Measurements from ENCODE around the gene PRG3. TPM values are rescaled to one million over a fixed set of nuclear protein-coding genes. Genes with fewer than 3 reads are reported as not detected.

The PRG3 gene
- not detected in 2 replicates for total RNA-seq

GRCh38 chr11:57380975-57381374 is at the start of gene PRG3:
Gene PRG3, minus strand, starts transcription at chr11:57381150. Its CDS starts 442 bp downstream, at chr11:57380708.
- Mint-ChIP-seq H3K36me3 (ENCODE audit: low read depth) (no peaks in the 10 kb centered on the region), H3K4me1 (ENCODE audit: low read depth) (no peaks in the 10 kb centered on the region), H3K27ac (no peak within 1 kb of the TSS), H3K9me3 (no peaks in the 10 kb centered on the region), H3K27me3 (ENCODE audit: low read depth) (peaks cover 2% of the 10 kb centered on the region), H3K4me3 (ENCODE audit: low read depth) (no peak within 1 kb of the TSS)
- intact Hi-C loops (cut with micrococcal nuclease), result no loop called here
- DNase-seq (ENCODE audit: low spot score), result no peak

- Mint-ChIP-seq H3K4me1 (ENCODE audit: low read depth) (peaks cover 25% of the 10 kb centered on the region), H3K9me3 (no peaks in the 10 kb centered on the region), H3K36me3 (ENCODE audit: low read depth) (peaks cover 18% of the 10 kb centered on the region), H3K27me3 (ENCODE audit: low read depth) (peaks cover 3% of the 10 kb centered on the region), H3K27ac (no peak overlapping the region), H3K4me3 (ENCODE audit: low read depth) (no peak overlapping the region)
- no peak for DNase-seq (ENCODE audit: low spot score)
- intact Hi-C loops (cut with micrococcal nuclease), result loop anchor here (5.0 to 10.0 kb wide), 3 partner anchors 93 to 237 kb away; partner anchors contain the start of genes P2RX3, SSRP1, YPEL4 and ZDHHC5
Measured at GRCh38 chr11:57429946-57430345, 49.0 kb upstream of the PRG3 start.

GRCh38 chr11:57428643-57429042 is 47.7 kb upstream of the PRG3 start:
- DNase-seq (ENCODE audit: low spot score), result no peak
- H3K9me3 Mint-ChIP-seq, result no peaks in the 10 kb centered on the region
- no peak overlapping the region for H3K27ac Mint-ChIP-seq
- intact Hi-C loops (cut with micrococcal nuclease), result loop anchor here (5.0 to 10.0 kb wide), 3 partner anchors 91 to 239 kb away; partner anchors contain the start of genes P2RX3, SSRP1, YPEL4 and ZDHHC5
- H3K4me3 Mint-ChIP-seq (ENCODE audit: low read depth), result no peak overlapping the region
- peaks cover 3% of the 10 kb centered on the region for H3K27me3 Mint-ChIP-seq (ENCODE audit: low read depth)
- H3K36me3 Mint-ChIP-seq (ENCODE audit: low read depth), result peaks cover 31% of the 10 kb centered on the region
- H3K4me1 Mint-ChIP-seq (ENCODE audit: low read depth), result peaks cover 38% of the 10 kb centered on the region

GRCh38 chr11:57427727-57428082 is 46.8 kb upstream of the PRG3 start:
- H3K9me3 Mint-ChIP-seq, result no peaks in the 10 kb centered on the region
- peaks cover 3% of the 10 kb centered on the region for H3K27me3 Mint-ChIP-seq (ENCODE audit: low read depth)
- H3K4me3 Mint-ChIP-seq (ENCODE audit: low read depth), result peak overlapping the region; percentile 91
- H3K4me1 Mint-ChIP-seq (ENCODE audit: low read depth), result peaks cover 42% of the 10 kb centered on the region
- H3K36me3 Mint-ChIP-seq (ENCODE audit: low read depth), result peaks cover 40% of the 10 kb centered on the region
- no peak for DNase-seq (ENCODE audit: low spot score)
- intact Hi-C loops (cut with micrococcal nuclease), result loop anchor here (5.0 to 10.0 kb wide), 3 partner anchors 90 to 240 kb away; partner anchors contain the start of genes P2RX3, SSRP1, YPEL4 and ZDHHC5
- H3K27ac Mint-ChIP-seq, result peak overlapping the region; percentile 64

GRCh38 chr11:57426929-57427726 is 46.2 kb upstream of the PRG3 start, which contains the start of gene SLC43A3:
Gene SLC43A3, minus strand, starts transcription at chr11:57427121. Its CDS starts 949 bp downstream, at chr11:57426172.
- peak within 1 kb of the TSS; percentile 91 for H3K4me3 Mint-ChIP-seq (ENCODE audit: low read depth)
- no peaks in the 10 kb centered on the region for H3K9me3 Mint-ChIP-seq
- peaks cover 3% of the 10 kb centered on the region for H3K27me3 Mint-ChIP-seq (ENCODE audit: low read depth)
- peaks cover 46% of the 10 kb centered on the region for H3K36me3 Mint-ChIP-seq (ENCODE audit: low read depth)
- intact Hi-C loops (cut with micrococcal nuclease), result loop anchor here (5.0 to 10.0 kb wide), 3 partner anchors 90 to 240 kb away; partner anchors contain the start of genes P2RX3, SSRP1, YPEL4 and ZDHHC5
- DNase-seq (ENCODE audit: low spot score), result peak; percentile 66
- H3K27ac Mint-ChIP-seq, result peak within 1 kb of the TSS; percentile 64
- H3K4me1 Mint-ChIP-seq (ENCODE audit: low read depth), result peaks cover 44% of the 10 kb centered on the region

GRCh38 chr11:57426439-57426928 is 45.5 kb upstream of the PRG3 start:
- Mint-ChIP-seq H3K9me3 (no peaks in the 10 kb centered on the region), H3K27ac (peak overlapping the region; percentile 64), H3K27me3 (ENCODE audit: low read depth) (peaks cover 3% of the 10 kb centered on the region), H3K36me3 (ENCODE audit: low read depth) (peaks cover 52% of the 10 kb centered on the region), H3K4me1 (ENCODE audit: low read depth) (peaks cover 47% of the 10 kb centered on the region), H3K4me3 (ENCODE audit: low read depth) (peak overlapping the region; percentile 91)
- intact Hi-C loops (cut with micrococcal nuclease), result loop anchor here (5.0 to 10.0 kb wide), 3 partner anchors 89 to 241 kb away; partner anchors contain the start of genes P2RX3, SSRP1, YPEL4 and ZDHHC5
- DNase-seq (ENCODE audit: low spot score), result no peak

- Mint-ChIP-seq H3K27ac (peak overlapping the region; percentile 64), H3K36me3 (ENCODE audit: low read depth) (peaks cover 59% of the 10 kb centered on the region), H3K4me3 (ENCODE audit: low read depth) (peak overlapping the region; percentile 91), H3K9me3 (no peaks in the 10 kb centered on the region), H3K4me1 (ENCODE audit: low read depth) (peaks cover 50% of the 10 kb centered on the region), H3K27me3 (ENCODE audit: low read depth) (peaks cover 3% of the 10 kb centered on the region)
- intact Hi-C loops (cut with micrococcal nuclease), result loop anchor here (1.0 to 10.0 kb wide), 8 partner anchors 20 to 1153 kb away; partner anchors contain the start of genes P2RX3, SELENOH, SSRP1 and TIMM10
- no peak for DNase-seq (ENCODE audit: low spot score)
Measured at GRCh38 chr11:57425565-57426438, 44.9 kb upstream of the PRG3 start.

GRCh38 chr11:57424792-57425564 is 44.0 kb upstream of the PRG3 start:
- peaks cover 58% of the 10 kb centered on the region for H3K4me1 Mint-ChIP-seq (ENCODE audit: low read depth)
- peaks cover 67% of the 10 kb centered on the region for H3K36me3 Mint-ChIP-seq (ENCODE audit: low read depth)
- intact Hi-C loops (cut with micrococcal nuclease), result loop anchor here (1.0 to 10.0 kb wide), 8 partner anchors 19 to 1154 kb away; partner anchors contain the start of genes P2RX3, SELENOH, SSRP1 and TIMM10
- H3K9me3 Mint-ChIP-seq, result no peaks in the 10 kb centered on the region
- peak; percentile 76 for DNase-seq (ENCODE audit: low spot score)
- H3K4me3 Mint-ChIP-seq (ENCODE audit: low read depth), result peak overlapping the region; percentile 91
- peak overlapping the region; percentile 64 for H3K27ac Mint-ChIP-seq
- peaks cover 3% of the 10 kb centered on the region for H3K27me3 Mint-ChIP-seq (ENCODE audit: low read depth)

- no peak for DNase-seq (ENCODE audit: low spot score)
- H3K27ac Mint-ChIP-seq, result peak overlapping the region; percentile 64
- peak overlapping the region; percentile 91 for H3K4me3 Mint-ChIP-seq (ENCODE audit: low read depth)
- intact Hi-C loops (cut with micrococcal nuclease), result loop anchor here (10.0 kb wide), 1 partner anchor 221 kb away; the partner anchor contains the start of gene YPEL4
- no peaks in the 10 kb centered on the region for H3K9me3 Mint-ChIP-seq
- peaks cover 58% of the 10 kb centered on the region for H3K4me1 Mint-ChIP-seq (ENCODE audit: low read depth)
- H3K27me3 Mint-ChIP-seq (ENCODE audit: low read depth), result peaks cover 3% of the 10 kb centered on the region
- peaks cover 73% of the 10 kb centered on the region for H3K36me3 Mint-ChIP-seq (ENCODE audit: low read depth)
Measured at GRCh38 chr11:57424137-57424791, 43.3 kb upstream of the PRG3 start.

GRCh38 chr11:57422669-57423068 is 41.7 kb upstream of the PRG3 start:
- Mint-ChIP-seq H3K36me3 (ENCODE audit: low read depth) (peaks cover 88% of the 10 kb centered on the region), H3K4me1 (ENCODE audit: low read depth) (peaks cover 58% of the 10 kb centered on the region)

GRCh38 chr11:57421805-57422204 is 40.9 kb upstream of the PRG3 start:
- no peaks in the 10 kb centered on the region for H3K9me3 Mint-ChIP-seq
- intact Hi-C loops (cut with micrococcal nuclease), result loop anchor here (10.0 kb wide), 1 partner anchor 223 kb away; the partner anchor contains the start of gene YPEL4
- no peaks in the 10 kb centered on the region for H3K27me3 Mint-ChIP-seq (ENCODE audit: low read depth)
- peaks cover 51% of the 10 kb centered on the region for H3K4me1 Mint-ChIP-seq (ENCODE audit: low read depth)
- DNase-seq (ENCODE audit: low spot score), result no peak
- peaks cover 97% of the 10 kb centered on the region for H3K36me3 Mint-ChIP-seq (ENCODE audit: low read depth)
- H3K27ac Mint-ChIP-seq, result no peak overlapping the region
- no peak overlapping the region for H3K4me3 Mint-ChIP-seq (ENCODE audit: low read depth)

More at GRCh38 chr11:57422669-57423068, 41.7 kb upstream of the PRG3 start:
- H3K27ac Mint-ChIP-seq, result peak overlapping the region; percentile 57
- no peak for DNase-seq (ENCODE audit: low spot score)
- H3K4me3 Mint-ChIP-seq (ENCODE audit: low read depth), result peak overlapping the region; percentile 91
- H3K9me3 Mint-ChIP-seq, result no peaks in the 10 kb centered on the region
- intact Hi-C loops (cut with micrococcal nuclease), result loop anchor here (10.0 kb wide), 1 partner anchor 222 kb away; the partner anchor contains the start of gene YPEL4
- no peaks in the 10 kb centered on the region for H3K27me3 Mint-ChIP-seq (ENCODE audit: low read depth)
